ENCODE data around the gene TMCO4. TPM values are rescaled to one million over a fixed set of nuclear protein-coding genes. Genes with fewer than 3 reads are reported as not detected.

TMCO4 gene
- total and polyA plus RNA-seq, 12 donors: 6.1 to 12.2 (median 8.0) TPM

DNA sequence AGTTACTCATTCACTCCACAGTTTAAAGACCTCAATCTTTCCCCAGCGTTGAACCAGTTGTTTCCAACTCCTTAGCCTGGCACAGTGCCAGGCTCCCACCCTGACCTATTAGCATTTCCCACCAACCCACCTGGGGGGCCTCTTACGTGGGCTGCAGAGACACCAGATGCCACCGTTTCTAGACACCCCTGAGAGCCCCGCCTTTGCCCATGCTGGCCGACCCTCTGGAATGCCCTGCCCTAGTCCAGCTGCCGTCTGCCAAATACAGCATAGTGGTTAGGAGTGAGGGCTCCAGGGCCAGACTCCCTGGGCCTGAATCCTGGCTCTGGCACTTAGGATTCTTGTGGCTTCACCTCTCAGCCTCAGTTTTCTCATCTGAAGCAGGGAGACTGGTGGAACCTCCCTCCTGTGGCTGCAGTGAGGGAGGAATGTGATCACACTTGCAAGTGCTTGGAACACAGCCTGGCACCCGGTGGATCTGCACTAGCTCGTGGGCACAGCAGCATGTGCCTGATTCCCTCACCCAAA, 65.2 kb downstream of the TMCO4 start:
- no peak for DNase-seq
- TF ChIP-seq, protein P1, sequence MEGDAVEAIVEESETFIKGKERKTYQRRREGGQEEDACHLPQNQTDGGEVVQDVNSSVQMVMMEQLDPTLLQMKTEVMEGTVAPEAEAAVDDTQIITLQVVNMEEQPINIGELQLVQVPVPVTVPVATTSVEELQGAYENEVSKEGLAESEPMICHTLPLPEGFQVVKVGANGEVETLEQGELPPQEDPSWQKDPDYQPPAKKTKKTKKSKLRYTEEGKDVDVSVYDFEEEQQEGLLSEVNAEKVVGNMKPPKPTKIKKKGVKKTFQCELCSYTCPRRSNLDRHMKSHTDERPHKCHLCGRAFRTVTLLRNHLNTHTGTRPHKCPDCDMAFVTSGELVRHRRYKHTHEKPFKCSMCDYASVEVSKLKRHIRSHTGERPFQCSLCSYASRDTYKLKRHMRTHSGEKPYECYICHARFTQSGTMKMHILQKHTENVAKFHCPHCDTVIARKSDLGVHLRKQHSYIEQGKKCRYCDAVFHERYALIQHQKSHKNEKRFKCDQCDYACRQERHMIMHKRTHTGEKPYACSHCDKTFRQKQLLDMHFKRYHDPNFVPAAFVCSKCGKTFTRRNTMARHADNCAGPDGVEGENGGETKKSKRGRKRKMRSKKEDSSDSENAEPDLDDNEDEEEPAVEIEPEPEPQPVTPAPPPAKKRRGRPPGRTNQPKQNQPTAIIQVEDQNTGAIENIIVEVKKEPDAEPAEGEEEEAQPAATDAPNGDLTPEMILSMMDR (IDR thresholded peaks at IDR 0.05): no peak
- Histone ChIP-seq H3K27ac (no peak overlapping the region), H3K4me1 (peaks cover 0 to 25% (median 15%) of the 10 kb centered on the region in 9 donors), H3K27me3 (no peaks in the 10 kb centered on the region), H3K9me3 (peaks cover 0 to 16% (median 6%) of the 10 kb centered on the region in 11 donors), H3K4me3 (no peak overlapping the region), H3K36me3 (peaks cover 0 to 45% (median 4%) of the 10 kb centered on the region in 9 donors)
- intact Hi-C loops (cut with DNase I): no loop called here
- 72 to 79% methylated on average over 8 of the region's 8 CpGs for WGBS, 2 donors
- ATAC-seq: peak in 6 of 8 donors; percentile 20 to 49 (median 31)

DNA sequence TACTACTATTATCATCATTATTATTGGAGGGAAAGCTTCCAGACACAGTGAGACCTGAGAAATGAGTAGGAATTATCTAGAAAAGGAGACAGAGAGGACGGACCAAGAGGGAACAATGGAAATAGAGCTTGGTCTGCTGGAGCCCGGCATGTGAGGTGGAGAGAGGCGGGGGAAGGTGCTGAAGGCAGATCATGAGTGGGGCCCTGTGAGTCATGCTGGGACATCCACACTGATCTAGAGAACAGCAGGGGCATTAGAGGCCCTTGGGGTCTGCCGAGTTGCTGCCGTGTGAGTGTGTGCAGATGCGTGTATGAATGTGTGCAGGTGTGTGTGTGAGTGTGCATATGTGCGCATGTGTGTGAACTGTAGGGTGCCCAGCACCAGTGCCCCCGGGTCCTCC, 65.7 kb downstream of the TMCO4 start:
- DNase-seq (no peak), ATAC-seq (peak in 1 of 8 donors; percentile 8)

DNA sequence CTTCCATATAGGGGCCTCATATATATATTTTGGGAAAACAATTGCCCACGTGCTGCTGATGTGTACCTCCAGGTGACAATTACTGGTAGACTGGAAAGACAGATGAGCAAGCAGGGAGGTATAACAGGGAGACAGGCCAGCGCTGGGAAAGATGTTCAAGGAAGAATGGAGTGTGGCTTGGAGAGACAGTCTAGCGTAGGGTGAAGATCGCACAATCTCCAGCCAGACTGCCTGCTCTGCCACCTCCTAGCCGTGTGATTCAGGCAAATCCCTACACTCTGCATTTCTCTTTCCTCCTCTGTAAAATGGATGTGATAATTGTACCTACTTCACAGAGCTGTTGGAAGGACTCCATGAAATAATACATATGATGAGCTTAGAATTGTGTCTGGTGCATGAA, 66.1 kb downstream of the TMCO4 start:
- Histone ChIP-seq H3K27ac (no peak overlapping the region), H3K36me3 (peaks cover 0 to 36% (median 4%) of the 10 kb centered on the region in 9 donors)

More for the DNA sequence above, 65.7 kb downstream of the TMCO4 start:
- WGBS, 2 donors: 90 to 91% methylated on average over 8 of the region's 8 CpGs
- TF ChIP-seq, protein P1 (IDR thresholded peaks at IDR 0.05): no peak
- intact Hi-C loops (cut with DNase I): no loop called here
- Histone ChIP-seq H3K27ac (no peak overlapping the region), H3K4me1 (peaks cover 0 to 25% (median 15%) of the 10 kb centered on the region in 9 donors), H3K9me3 (peaks cover 0 to 13% (median 3%) of the 10 kb centered on the region in 11 donors), H3K4me3 (no peak overlapping the region), H3K27me3 (no peaks in the 10 kb centered on the region), H3K36me3 (peaks cover 0 to 41% (median 4%) of the 10 kb centered on the region in 9 donors)

DNA sequence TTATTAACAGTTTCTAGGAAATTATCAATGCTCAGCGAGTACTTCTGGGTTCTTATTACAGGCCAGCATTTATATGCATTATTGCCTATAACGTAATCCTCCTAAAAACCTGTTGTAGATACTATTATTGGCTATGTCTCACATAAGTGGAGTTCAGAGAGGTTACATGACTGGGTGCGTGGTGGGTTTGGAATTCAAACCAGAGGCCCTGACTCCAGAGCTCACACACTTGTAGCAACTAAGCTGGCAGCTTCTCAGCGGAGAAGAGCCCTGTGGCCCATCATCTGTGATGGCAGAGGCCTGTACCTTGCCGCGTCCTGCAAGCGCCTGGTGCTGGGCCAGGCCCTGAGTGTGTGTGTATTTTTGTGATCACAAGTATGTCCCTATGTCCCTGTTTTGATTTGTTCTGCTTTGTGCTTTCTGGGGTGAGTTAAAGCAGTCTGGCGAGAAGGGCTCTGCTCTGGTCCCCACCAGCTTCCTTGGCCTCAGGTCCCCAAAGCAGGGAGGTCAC, 68.3 kb downstream of the TMCO4 start:
- 91 to 93% methylated on average over 8 of the region's 8 CpGs for WGBS, 2 donors
- no peak for DNase-seq
- H3K9me3 ChIP-seq: peaks cover 0 to 7% (median 0%) of the 10 kb centered on the region in 11 donors
- H3K4me1 ChIP-seq: peaks cover 3 to 21% (median 15%) of the 10 kb centered on the region in 9 donors
- peak in 2 of 8 donors; percentile 28 to 49 for ATAC-seq
- no peak overlapping the region for H3K27ac ChIP-seq
- no peak overlapping the region for H3K4me3 ChIP-seq
- TF ChIP-seq, protein P1 (IDR thresholded peaks at IDR 0.05): no peak
- no peaks in the 10 kb centered on the region for H3K27me3 ChIP-seq
- intact Hi-C loops (cut with DNase I): no loop called here
- peaks cover 0 to 36% (median 11%) of the 10 kb centered on the region in 9 donors for H3K36me3 ChIP-seq

More for the DNA sequence above, 66.1 kb downstream of the TMCO4 start:
- Histone ChIP-seq H3K4me3 (no peak overlapping the region), H3K9me3 (peaks cover 0 to 8% (median 0%) of the 10 kb centered on the region in 11 donors), H3K4me1 (peaks cover 0 to 25% (median 15%) of the 10 kb centered on the region in 9 donors), H3K27me3 (no peaks in the 10 kb centered on the region)
- TF ChIP-seq, protein P1 (IDR thresholded peaks at IDR 0.05): no peak
- intact Hi-C loops (cut with DNase I): no loop called here
- WGBS, 2 donors: 92 to 96% methylated on average over 5 of the region's 5 CpGs
- DNase-seq (no peak), ATAC-seq (no peak)
